ENCODE data around the gene CNKSR3.

The CNKSR3 gene

DNA sequence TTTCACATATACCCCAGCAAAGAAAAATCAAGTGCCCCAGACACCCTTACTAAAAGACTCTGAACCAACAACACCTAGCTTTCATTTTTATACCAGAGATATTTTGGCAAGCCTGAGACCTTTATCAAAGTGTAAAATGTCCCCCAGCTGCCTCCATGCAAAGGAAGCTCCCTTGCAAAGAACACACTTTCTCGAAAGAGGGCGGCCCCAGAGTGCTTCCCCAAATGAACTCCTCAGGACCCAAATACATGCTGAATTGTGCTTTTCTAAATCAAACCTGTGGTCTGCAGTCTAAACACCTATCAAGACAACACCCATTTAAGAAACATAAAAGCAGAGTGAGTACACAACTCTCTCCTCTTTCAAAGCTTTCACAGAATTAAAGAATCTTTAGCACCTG, 154.4 kb downstream of the CNKSR3 start:
- TF ChIP-seq, protein P1, sequence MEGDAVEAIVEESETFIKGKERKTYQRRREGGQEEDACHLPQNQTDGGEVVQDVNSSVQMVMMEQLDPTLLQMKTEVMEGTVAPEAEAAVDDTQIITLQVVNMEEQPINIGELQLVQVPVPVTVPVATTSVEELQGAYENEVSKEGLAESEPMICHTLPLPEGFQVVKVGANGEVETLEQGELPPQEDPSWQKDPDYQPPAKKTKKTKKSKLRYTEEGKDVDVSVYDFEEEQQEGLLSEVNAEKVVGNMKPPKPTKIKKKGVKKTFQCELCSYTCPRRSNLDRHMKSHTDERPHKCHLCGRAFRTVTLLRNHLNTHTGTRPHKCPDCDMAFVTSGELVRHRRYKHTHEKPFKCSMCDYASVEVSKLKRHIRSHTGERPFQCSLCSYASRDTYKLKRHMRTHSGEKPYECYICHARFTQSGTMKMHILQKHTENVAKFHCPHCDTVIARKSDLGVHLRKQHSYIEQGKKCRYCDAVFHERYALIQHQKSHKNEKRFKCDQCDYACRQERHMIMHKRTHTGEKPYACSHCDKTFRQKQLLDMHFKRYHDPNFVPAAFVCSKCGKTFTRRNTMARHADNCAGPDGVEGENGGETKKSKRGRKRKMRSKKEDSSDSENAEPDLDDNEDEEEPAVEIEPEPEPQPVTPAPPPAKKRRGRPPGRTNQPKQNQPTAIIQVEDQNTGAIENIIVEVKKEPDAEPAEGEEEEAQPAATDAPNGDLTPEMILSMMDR (IDR thresholded peaks at IDR 0.05; ENCODE audit: low read depth, low read length, missing control alignments), result no peak
- no peak overlapping the region for H3K4me3 ChIP-seq (ENCODE audit: low read depth, low read length)
- in situ Hi-C loops (cut with HindIII; ENCODE audit: low sequenced_read_pairs), result no loop called here
- no peak for DNase-seq (ENCODE audit: low read depth)

DNA sequence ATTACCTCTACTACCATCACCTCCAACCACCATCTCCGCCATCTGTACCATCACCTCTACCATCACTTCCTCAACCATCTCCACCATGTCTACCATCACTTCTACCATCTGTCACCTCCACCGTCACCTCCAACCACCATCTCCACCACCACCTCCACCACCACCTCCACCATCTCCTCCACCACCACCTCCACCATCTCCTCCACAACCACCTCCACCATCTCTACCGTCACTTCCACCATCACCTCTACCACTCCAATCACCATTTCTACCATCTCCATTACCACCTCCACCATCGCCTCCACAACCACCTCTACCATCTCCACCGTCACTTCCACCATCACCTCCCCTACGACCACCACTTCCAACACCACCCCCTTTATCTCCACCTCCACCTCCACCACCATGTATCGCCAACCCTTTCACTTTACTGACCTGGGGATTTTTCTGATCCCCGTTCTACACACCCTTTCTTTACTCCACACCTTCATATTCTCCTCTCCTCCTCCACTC, 156.2 kb downstream of the CNKSR3 start:
- TF ChIP-seq, protein P1 (IDR thresholded peaks at IDR 0.05; ENCODE audit: low read depth, low read length, missing control alignments), result no peak
- in situ Hi-C loops (cut with HindIII; ENCODE audit: low sequenced_read_pairs), result no loop called here
- H3K4me3 ChIP-seq (ENCODE audit: low read depth, low read length), result no peak overlapping the region
- DNase-seq (ENCODE audit: low read depth), result no peak

DNA sequence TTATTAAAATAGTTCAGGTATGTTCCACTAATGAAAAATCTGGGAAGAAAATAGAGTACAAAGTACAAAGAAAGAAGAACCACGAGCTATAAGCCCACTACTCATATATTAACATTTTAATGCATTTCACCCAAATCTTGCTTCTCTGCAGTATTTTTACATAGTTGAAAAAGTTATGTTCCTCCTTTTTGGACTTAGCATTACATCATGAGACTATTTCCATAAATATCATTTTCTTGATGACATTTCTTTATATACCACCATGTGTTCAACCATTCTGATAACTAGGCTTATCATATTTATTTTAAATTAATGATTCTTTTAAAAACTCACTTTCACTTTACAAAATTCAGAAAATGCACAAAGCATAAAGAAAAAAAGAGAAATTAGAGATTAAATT, 156.9 kb downstream of the CNKSR3 start:
- in situ Hi-C loops (cut with HindIII; ENCODE audit: low sequenced_read_pairs), result no loop called here
- DNase-seq (ENCODE audit: low read depth), result no peak
- TF ChIP-seq, protein P1 (IDR thresholded peaks at IDR 0.05; ENCODE audit: low read depth, low read length, missing control alignments), result no peak
- no peak overlapping the region for H3K4me3 ChIP-seq (ENCODE audit: low read depth, low read length)

DNA sequence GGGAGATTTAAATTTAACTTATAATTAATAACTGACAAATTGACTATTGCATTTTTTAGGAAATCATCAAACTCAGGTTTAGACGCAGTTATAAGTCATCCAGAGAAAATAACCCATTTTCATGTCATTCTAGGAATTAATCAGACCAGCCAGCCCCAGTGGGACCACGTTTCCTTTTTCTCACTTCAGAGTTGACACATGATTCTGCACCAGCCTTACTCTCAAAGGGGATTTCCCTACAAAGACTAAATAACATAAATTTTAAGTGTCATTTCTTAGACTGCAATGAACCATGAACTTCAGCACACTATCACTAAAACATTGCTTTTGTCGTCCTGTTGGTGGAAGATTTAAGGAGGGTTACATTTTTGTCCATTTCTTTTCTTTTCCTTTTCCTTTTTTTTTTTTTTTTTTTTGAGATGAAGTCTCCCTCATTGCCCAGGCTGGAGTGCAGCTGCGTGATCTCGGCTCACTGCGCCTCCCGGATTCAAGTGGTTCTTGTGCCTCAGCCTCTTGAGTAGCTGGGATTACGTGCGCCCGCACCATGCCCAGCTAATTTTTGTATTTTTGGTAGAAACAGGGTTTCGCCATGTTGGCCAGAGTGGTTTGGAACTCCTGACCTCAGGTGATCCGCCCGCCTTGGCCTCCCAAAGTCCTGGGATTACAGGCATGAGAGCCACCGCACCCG, 157.4 kb downstream of the CNKSR3 start:
- DNase-seq (ENCODE audit: low read depth), result no peak
- in situ Hi-C loops (cut with HindIII; ENCODE audit: low sequenced_read_pairs), result no loop called here
- TF ChIP-seq, protein P1 (IDR thresholded peaks at IDR 0.05; ENCODE audit: low read depth, low read length, missing control alignments), result no peak
- H3K4me3 ChIP-seq (ENCODE audit: low read depth, low read length), result no peak overlapping the region

DNA sequence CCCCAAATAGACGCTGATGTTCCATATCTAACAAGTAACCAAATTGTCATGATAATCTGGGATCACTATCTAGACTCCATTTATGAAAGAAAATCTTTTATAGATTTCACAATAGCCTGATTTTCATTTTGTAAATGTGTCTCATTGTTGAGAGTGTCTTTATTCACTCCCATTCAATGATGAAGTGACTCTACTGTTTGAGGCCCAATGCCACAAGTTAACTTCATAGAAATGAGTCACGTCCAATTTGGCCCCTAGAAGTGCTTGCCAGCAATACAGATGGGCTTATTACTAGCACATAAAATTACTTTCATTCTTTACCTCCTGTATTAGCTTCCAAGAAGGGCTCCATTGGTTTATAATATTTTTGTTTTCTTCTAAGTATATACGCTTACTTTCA, 160.2 kb downstream of the CNKSR3 start:
- DNase-seq (ENCODE audit: low read depth), result no peak
- no peak overlapping the region for H3K4me3 ChIP-seq (ENCODE audit: low read depth, low read length)
- in situ Hi-C loops (cut with HindIII; ENCODE audit: low sequenced_read_pairs), result no loop called here
- TF ChIP-seq, protein P1 (IDR thresholded peaks at IDR 0.05; ENCODE audit: low read depth, low read length, missing control alignments), result no peak

DNA sequence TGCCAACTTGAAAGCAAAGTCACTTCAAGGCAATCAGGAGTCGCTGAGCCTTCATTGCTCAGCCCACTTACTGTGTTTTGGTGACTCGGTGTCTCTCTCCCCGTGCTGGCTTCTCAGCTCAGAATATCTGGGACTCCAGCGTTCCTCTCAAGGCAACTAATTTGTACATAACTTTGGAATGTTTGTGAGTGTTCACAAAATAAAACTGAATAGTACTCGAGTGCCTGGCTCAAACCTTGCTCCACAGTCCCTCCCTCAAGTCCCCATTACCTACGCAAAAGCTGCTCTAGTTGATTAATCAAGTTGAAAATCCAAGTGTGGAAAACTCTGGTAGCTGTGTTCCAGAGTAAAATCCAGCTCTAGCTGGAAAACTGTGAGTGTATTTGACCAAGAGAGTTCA, 162.5 kb downstream of the CNKSR3 start:
- in situ Hi-C loops (cut with HindIII; ENCODE audit: low sequenced_read_pairs), result no loop called here
- H3K4me3 ChIP-seq (ENCODE audit: low read depth, low read length), result no peak overlapping the region
- TF ChIP-seq, protein P1 (IDR thresholded peaks at IDR 0.05; ENCODE audit: low read depth, low read length, missing control alignments), result no peak
- no peak for DNase-seq (ENCODE audit: low read depth)
